ENCODE measurements around the gene HTT. TPM values are rescaled to one million over a fixed set of nuclear protein-coding genes. Genes with fewer than 3 reads are reported as not detected.

The HTT gene
- total RNA-seq, 1 donor from 2014 or later = 65.2 TPM

- H3K4me3 ChIP-seq (ENCODE audit: insufficient read depth, low read depth, low read length) = no peak overlapping the region
- Mint-ChIP-seq H3K4me1 (ENCODE audit: low read depth, unreplicated experiment) (peaks cover 6% of the 10 kb centered on the region), H3K9me3 (ENCODE audit: unreplicated experiment) (no peaks in the 10 kb centered on the region), H3K27me3 (ENCODE audit: low read depth, unreplicated experiment) (no peaks in the 10 kb centered on the region), H3K36me3 (ENCODE audit: low read depth, unreplicated experiment) (peaks cover 31% of the 10 kb centered on the region), H3K4me3 (ENCODE audit: unreplicated experiment) (no peak overlapping the region), H3K27ac (ENCODE audit: unreplicated experiment) (no peak overlapping the region)
- H3K79me2 ChIP-seq (ENCODE audit: insufficient read depth, low read length) = no peaks in the 10 kb centered on the region
- TF ChIP-seq EZH2 (IDR thresholded peaks at IDR 0.05; ENCODE audit: insufficient read depth, low read length) = no peak
- TF ChIP-seq, protein P1, sequence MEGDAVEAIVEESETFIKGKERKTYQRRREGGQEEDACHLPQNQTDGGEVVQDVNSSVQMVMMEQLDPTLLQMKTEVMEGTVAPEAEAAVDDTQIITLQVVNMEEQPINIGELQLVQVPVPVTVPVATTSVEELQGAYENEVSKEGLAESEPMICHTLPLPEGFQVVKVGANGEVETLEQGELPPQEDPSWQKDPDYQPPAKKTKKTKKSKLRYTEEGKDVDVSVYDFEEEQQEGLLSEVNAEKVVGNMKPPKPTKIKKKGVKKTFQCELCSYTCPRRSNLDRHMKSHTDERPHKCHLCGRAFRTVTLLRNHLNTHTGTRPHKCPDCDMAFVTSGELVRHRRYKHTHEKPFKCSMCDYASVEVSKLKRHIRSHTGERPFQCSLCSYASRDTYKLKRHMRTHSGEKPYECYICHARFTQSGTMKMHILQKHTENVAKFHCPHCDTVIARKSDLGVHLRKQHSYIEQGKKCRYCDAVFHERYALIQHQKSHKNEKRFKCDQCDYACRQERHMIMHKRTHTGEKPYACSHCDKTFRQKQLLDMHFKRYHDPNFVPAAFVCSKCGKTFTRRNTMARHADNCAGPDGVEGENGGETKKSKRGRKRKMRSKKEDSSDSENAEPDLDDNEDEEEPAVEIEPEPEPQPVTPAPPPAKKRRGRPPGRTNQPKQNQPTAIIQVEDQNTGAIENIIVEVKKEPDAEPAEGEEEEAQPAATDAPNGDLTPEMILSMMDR (IDR thresholded peaks at IDR 0.05; ENCODE audit: insufficient read depth, low read depth, low read length) = no peak
- peaks cover 41% of the 10 kb centered on the region for H3K36me3 ChIP-seq (ENCODE audit: insufficient read depth, low read length)
- FAIRE-seq (no peak), DNase-seq (ENCODE audit: low read depth) (no peak)
- H3K4me1 ChIP-seq (ENCODE audit: insufficient read depth, low read length) = no peaks in the 10 kb centered on the region
- no peak overlapping the region for H3K9ac ChIP-seq (ENCODE audit: low read length)
- H3K4me2 ChIP-seq (ENCODE audit: low read length) = no peak overlapping the region
- H3K27ac ChIP-seq (ENCODE audit: low read depth, low read length) = no peak overlapping the region
- peaks cover 13% of the 10 kb centered on the region for H4K20me1 ChIP-seq (ENCODE audit: insufficient read depth, low read length)
- no peaks in the 10 kb centered on the region for H3K27me3 ChIP-seq (ENCODE audit: insufficient read depth, low read length)
- no peak overlapping the region for H2AFZ ChIP-seq (ENCODE audit: low read depth, low read length)
- H3K9me3 ChIP-seq (ENCODE audit: insufficient read depth, low read depth, low read length) = peaks cover 6% of the 10 kb centered on the region
These were observed 152.5 kb downstream of the HTT start for GRCh38 chr4:3226944-3227343.

DNA sequence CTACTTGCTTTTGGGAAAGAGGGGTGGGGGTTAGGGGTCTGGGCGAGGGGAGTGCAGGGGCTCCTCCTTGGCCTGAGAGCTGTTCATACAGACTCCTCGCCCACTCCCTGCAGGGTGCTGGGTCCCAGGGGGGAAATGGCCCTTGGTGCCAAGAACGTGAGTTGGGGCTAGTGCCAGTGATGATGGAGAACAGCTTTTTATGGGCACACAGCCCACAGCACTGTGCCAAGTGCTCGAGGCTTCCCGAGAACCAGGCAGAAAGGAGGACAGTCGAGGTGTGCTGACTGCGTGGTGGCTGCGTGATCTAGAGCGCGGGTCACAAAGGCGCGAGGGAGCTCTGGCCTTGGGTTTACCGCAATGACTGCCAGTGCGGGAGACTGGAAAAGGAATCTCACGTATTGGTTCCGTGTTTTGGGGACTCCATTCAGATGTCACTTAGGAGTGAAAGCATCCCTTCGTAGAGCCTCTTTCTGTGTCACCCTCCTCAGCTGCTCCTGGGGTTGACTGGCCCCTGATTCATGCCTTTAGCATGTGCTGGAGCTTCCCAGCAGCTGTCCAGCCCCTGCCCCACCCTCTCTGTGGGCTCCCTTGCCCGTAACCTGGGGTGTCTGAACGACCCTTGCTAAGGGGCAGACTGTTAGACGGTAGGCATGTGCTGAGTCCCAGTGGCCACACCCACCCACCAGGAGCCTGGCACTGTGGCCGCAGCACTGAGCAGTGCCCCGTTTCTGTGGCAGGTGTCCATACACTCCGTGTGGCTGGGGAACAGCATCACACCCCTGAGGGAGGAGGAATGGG is 153.6 kb downstream of the HTT start:
- H3K79me2 ChIP-seq (ENCODE audit: insufficient read depth, low read length) = no peaks in the 10 kb centered on the region
- Mint-ChIP-seq H3K9me3 (ENCODE audit: unreplicated experiment) (no peaks in the 10 kb centered on the region), H3K27ac (ENCODE audit: unreplicated experiment) (no peak overlapping the region), H3K27me3 (ENCODE audit: low read depth, unreplicated experiment) (no peaks in the 10 kb centered on the region), H3K4me3 (ENCODE audit: unreplicated experiment) (no peak overlapping the region), H3K36me3 (ENCODE audit: low read depth, unreplicated experiment) (peaks cover 32% of the 10 kb centered on the region), H3K4me1 (ENCODE audit: low read depth, unreplicated experiment) (peaks cover 6% of the 10 kb centered on the region)
- no peak overlapping the region for H2AFZ ChIP-seq (ENCODE audit: low read depth, low read length)
- H3K9ac ChIP-seq (ENCODE audit: low read length) = no peak overlapping the region
- no peak overlapping the region for H3K4me2 ChIP-seq (ENCODE audit: low read length)
- no peaks in the 10 kb centered on the region for H3K4me1 ChIP-seq (ENCODE audit: insufficient read depth, low read length)
- TF ChIP-seq, protein P1 (IDR thresholded peaks at IDR 0.05; ENCODE audit: insufficient read depth, low read depth, low read length) = no peak
- no peak for TF ChIP-seq EZH2 (IDR thresholded peaks at IDR 0.05; ENCODE audit: insufficient read depth, low read length)
- H3K27ac ChIP-seq (ENCODE audit: low read depth, low read length) = no peak overlapping the region
- peaks cover 6% of the 10 kb centered on the region for H3K9me3 ChIP-seq (ENCODE audit: insufficient read depth, low read depth, low read length)
- no peak overlapping the region for H3K4me3 ChIP-seq (ENCODE audit: insufficient read depth, low read depth, low read length)
- DNase-seq (ENCODE audit: low read depth) = no peak
- peaks cover 40% of the 10 kb centered on the region for H3K36me3 ChIP-seq (ENCODE audit: insufficient read depth, low read length)
- no peaks in the 10 kb centered on the region for H3K27me3 ChIP-seq (ENCODE audit: insufficient read depth, low read length)
- no peak for FAIRE-seq
- H4K20me1 ChIP-seq (ENCODE audit: insufficient read depth, low read length) = peaks cover 13% of the 10 kb centered on the region

DNA sequence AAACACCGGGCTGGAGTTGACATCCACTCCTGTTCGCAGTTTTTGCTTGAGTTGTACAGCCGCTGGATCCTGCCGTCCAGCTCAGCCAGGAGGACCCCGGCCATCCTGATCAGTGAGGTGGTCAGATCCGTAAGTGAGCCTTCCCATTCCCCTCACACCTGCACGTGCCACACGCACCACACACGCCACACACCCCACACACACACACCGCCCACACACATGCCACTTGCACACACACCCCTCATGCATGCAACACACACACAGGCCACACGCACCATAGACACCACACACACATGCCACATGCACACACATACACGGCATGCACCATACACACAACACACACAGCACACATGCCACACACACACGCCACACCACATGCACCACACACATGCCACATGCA is 154.4 kb downstream of the HTT start:
- Mint-ChIP-seq H3K4me3 (ENCODE audit: unreplicated experiment) (no peak overlapping the region), H3K4me1 (ENCODE audit: low read depth, unreplicated experiment) (peaks cover 11% of the 10 kb centered on the region), H3K9me3 (ENCODE audit: unreplicated experiment) (no peaks in the 10 kb centered on the region), H3K27ac (ENCODE audit: unreplicated experiment) (no peak overlapping the region), H3K36me3 (ENCODE audit: low read depth, unreplicated experiment) (peaks cover 35% of the 10 kb centered on the region), H3K27me3 (ENCODE audit: low read depth, unreplicated experiment) (no peaks in the 10 kb centered on the region)
- no peak overlapping the region for H3K27ac ChIP-seq (ENCODE audit: low read depth, low read length)
- H3K79me2 ChIP-seq (ENCODE audit: insufficient read depth, low read length) = no peaks in the 10 kb centered on the region
- TF ChIP-seq, protein P1 (IDR thresholded peaks at IDR 0.05; ENCODE audit: insufficient read depth, low read depth, low read length) = no peak
- no peak for TF ChIP-seq EZH2 (IDR thresholded peaks at IDR 0.05; ENCODE audit: insufficient read depth, low read length)
- peaks cover 35% of the 10 kb centered on the region for H3K36me3 ChIP-seq (ENCODE audit: insufficient read depth, low read length)
- peaks cover 17% of the 10 kb centered on the region for H4K20me1 ChIP-seq (ENCODE audit: insufficient read depth, low read length)
- no peak for DNase-seq (ENCODE audit: low read depth)
- no peaks in the 10 kb centered on the region for H3K4me1 ChIP-seq (ENCODE audit: insufficient read depth, low read length)
- H3K27me3 ChIP-seq (ENCODE audit: insufficient read depth, low read length) = no peaks in the 10 kb centered on the region
- FAIRE-seq = no peak
- H2AFZ ChIP-seq (ENCODE audit: low read depth, low read length) = no peak overlapping the region
- H3K4me3 ChIP-seq (ENCODE audit: insufficient read depth, low read depth, low read length) = no peak overlapping the region
- H3K9ac ChIP-seq (ENCODE audit: low read length) = no peak overlapping the region
- H3K9me3 ChIP-seq (ENCODE audit: insufficient read depth, low read depth, low read length) = peaks cover 6% of the 10 kb centered on the region
- no peak overlapping the region for H3K4me2 ChIP-seq (ENCODE audit: low read length)

Data from astrocyte (in vitro differentiated cells and primary cell).